Small intestine (tissue), 7 donors: Measurements from ENCODE around the gene IL27RA. TPM values are rescaled to one million over a fixed set of nuclear protein-coding genes. Genes with fewer than 3 reads are reported as not detected.
A peak's percentile ranks its signal among the peaks of the same experiment; 100 is the strongest.

Experiments
- DNase-seq, 2 donors: peaks; one replicate each; pipeline versions ENCODE4 v3.0.0 to v3.0.0-alpha.2; 2013
- FAIRE-seq: peaks from 2 replicates; lab custom pipeline; 2012; peaks lifted over from hg19 to GRCh38; lab: Jason Lieb, UNC
- H3K27ac ChIP-seq, 3 donors: one replicate each; pipeline ENCODE4 v1.5.1; 2013; ENCODE audit warnings: low read length in 2 of 3, mild to moderate bottlenecking in 2 of 3, control low read depth in 1 of 3, inconsistent platforms in 1 of 3, low read depth in 1 of 3, moderate library complexity in 1 of 3
- H3K27me3 ChIP-seq, 3 donors: one replicate each; pipeline ENCODE4 v1.6.1; 2013; ENCODE audit warnings: low read length in 3 of 3, inconsistent platforms in 1 of 3; ENCODE audit not compliant: control insufficient read depth in 3 of 3, insufficient read depth in 3 of 3
- H3K36me3 ChIP-seq, 3 donors: one replicate each; pipeline ENCODE4 v1.6.1; 2013; ENCODE audit warnings: low read length in 3 of 3, inconsistent platforms in 1 of 3, low read depth in 1 of 3, mild to moderate bottlenecking in 1 of 3, moderate library complexity in 1 of 3; ENCODE audit not compliant: control insufficient read depth in 3 of 3, insufficient read depth in 2 of 3
- H3K4me1 ChIP-seq, 3 donors: one replicate each; pipeline ENCODE4 v1.6.1; 2013; ENCODE audit warnings: low read length in 2 of 3, inconsistent platforms in 1 of 3, low read depth in 1 of 3, mild to moderate bottlenecking in 1 of 3, moderate library complexity in 1 of 3; ENCODE audit not compliant: control insufficient read depth in 3 of 3, insufficient read depth in 2 of 3
- H3K4me3 ChIP-seq, 3 donors: one replicate each; pipeline ENCODE4 v1.5.1; 2013; ENCODE audit warnings: low read length in 3 of 3, control low read depth in 1 of 3, inconsistent platforms in 1 of 3, low read depth in 1 of 3, mild to moderate bottlenecking in 1 of 3, moderate library complexity in 1 of 3
- H3K9me3 ChIP-seq, 2 donors: one replicate each; pipeline ENCODE4 v1.6.1; 2013; ENCODE audit warnings: low read depth in 1 of 2, low read length in 1 of 2; ENCODE audit not compliant: control insufficient read depth in 2 of 2, insufficient read depth in 1 of 2
- WGBS, 3 donors: extraction: QIAGEN DNeasy Blood & Tissue Kit; methylation state at CpG; one replicate each; pipeline ENCODE4 v1.1.7; 2013; 5-methylcytosine and 5-hydroxymethylcytosine counted together
- polyA plus RNA-seq, 4 donors: library from polyadenylated mRNA; stranded (reverse) in 3 of 4; unstranded in 1 of 4; fragments of 200-250 nt in 3 of 4; fragments of 120-200 nt in 1 of 4; gene quantifications; one replicate each; pipeline versions ENCODE4 v1.2.1 to v1.2.3, GENCODE V29; 2013
- donor health status: healthy with polysubstance abuse.
- donor health status: control.
- donor health status: control.
- donor health status: Bipolar disorder and iron deficiency.
- donor health status: healthy.

IL27RA gene
- polyA plus RNA-seq, 4 donors, result 0.45 to 5.6 (median 3.1) TPM

GRCh38 chr19:14054721-14055120 is 23.2 kb downstream of the IL27RA start:
- H3K9me3 ChIP-seq, result peaks cover 0 to 6% of the 10 kb centered on the region in 2 donors
- H3K36me3 ChIP-seq, result peaks cover 0 to 14% (median 0%) of the 10 kb centered on the region in 3 donors
- H3K4me1 ChIP-seq, result peaks cover 0 to 12% (median 0%) of the 10 kb centered on the region in 3 donors
- no peak overlapping the region for H3K4me3 ChIP-seq
- DNase-seq, result no peak
- peaks cover 0 to 38% (median 4%) of the 10 kb centered on the region in 3 donors for H3K27me3 ChIP-seq
- FAIRE-seq, result no peak
- WGBS, 3 donors, result 54 to 73% (median 61%) methylated on average over 11 of the region's 11 CpGs
- H3K27ac ChIP-seq, result no peak overlapping the region

GRCh38 chr19:14055396-14055795 is 23.8 kb downstream of the IL27RA start:
- 86 to 98% (median 91%) methylated on average over 3 of the region's 3 CpGs for WGBS, 3 donors
- no peak for FAIRE-seq
- H3K27ac ChIP-seq, result no peak overlapping the region

GRCh38 chr19:14056069-14056666 is 24.6 kb downstream of the IL27RA start:
- Histone ChIP-seq H3K9me3 (peaks cover 0 to 6% of the 10 kb centered on the region in 2 donors), H3K4me3 (no peak overlapping the region), H3K36me3 (peaks cover 0 to 10% (median 0%) of the 10 kb centered on the region in 3 donors), H3K4me1 (peaks cover 0 to 19% (median 0%) of the 10 kb centered on the region in 3 donors), H3K27ac (no peak overlapping the region), H3K27me3 (peaks cover 0 to 40% (median 6%) of the 10 kb centered on the region in 3 donors)
- DNase-seq (no peak), FAIRE-seq (no peak)
- WGBS, 3 donors, result 94 to 97% (median 96%) methylated on average over 10 of the region's 10 CpGs

More at GRCh38 chr19:14055396-14055795, 23.8 kb downstream of the IL27RA start:
- Histone ChIP-seq H3K27me3 (peaks cover 0 to 40% (median 6%) of the 10 kb centered on the region in 3 donors), H3K4me1 (peaks cover 0 to 18% (median 0%) of the 10 kb centered on the region in 3 donors), H3K9me3 (peaks cover 0 to 6% of the 10 kb centered on the region in 2 donors), H3K4me3 (no peak overlapping the region), H3K36me3 (peaks cover 0 to 14% (median 0%) of the 10 kb centered on the region in 3 donors)
- no peak for DNase-seq

GRCh38 chr19:14056741-14057356 is 25.3 kb downstream of the IL27RA start:
- peaks cover 0 to 40% (median 6%) of the 10 kb centered on the region in 3 donors for H3K27me3 ChIP-seq
- H3K27ac ChIP-seq, result no peak overlapping the region
- peaks cover 0 to 6% of the 10 kb centered on the region in 2 donors for H3K9me3 ChIP-seq
- 31 to 47% (median 44%) methylated on average over 17 to 19 of the region's 19 CpGs for WGBS, 3 donors
- peaks cover 0 to 26% (median 2%) of the 10 kb centered on the region in 3 donors for H3K4me1 ChIP-seq
- no peak for DNase-seq
- FAIRE-seq, result no peak
- peaks cover 0 to 7% (median 0%) of the 10 kb centered on the region in 3 donors for H3K36me3 ChIP-seq
- H3K4me3 ChIP-seq, result peak overlapping the region in 1 of 3 donors; percentile 7

GRCh38 chr19:14058182-14059092 is 26.9 kb downstream of the IL27RA start:
- H3K9me3 ChIP-seq, result no peaks in the 10 kb centered on the region
- H3K27ac ChIP-seq, result no peak overlapping the region
- H3K4me1 ChIP-seq, result peaks cover 0 to 31% (median 2%) of the 10 kb centered on the region in 3 donors
- peaks cover 0 to 40% (median 6%) of the 10 kb centered on the region in 3 donors for H3K27me3 ChIP-seq
- no peak for FAIRE-seq
- WGBS, 3 donors, result 24 to 45% (median 35%) methylated on average over 15 to 17 of the region's 17 CpGs
- H3K4me3 ChIP-seq, result no peak overlapping the region
- no peaks in the 10 kb centered on the region for H3K36me3 ChIP-seq
- DNase-seq, result no peak

- DNase-seq (no peak), FAIRE-seq (no peak)
- Histone ChIP-seq H3K36me3 (no peaks in the 10 kb centered on the region), H3K4me3 (no peak overlapping the region), H3K9me3 (no peaks in the 10 kb centered on the region), H3K27me3 (peaks cover 0 to 40% (median 6%) of the 10 kb centered on the region in 3 donors), H3K4me1 (peaks cover 0 to 31% (median 2%) of the 10 kb centered on the region in 3 donors), H3K27ac (no peak overlapping the region)
- 17 to 30% (median 27%) methylated on average over 13 to 15 of the region's 15 CpGs for WGBS, 3 donors
Observed at GRCh38 chr19:14059093-14059480, 27.5 kb downstream of the IL27RA start.

GRCh38 chr19:14059652-14060155 is 28.1 kb downstream of the IL27RA start:
- FAIRE-seq (no peak), DNase-seq (peak; percentile 43 to 59)
- WGBS, 3 donors, result 20 to 44% (median 29%) methylated on average over 8 of the region's 8 CpGs

More at GRCh38 chr19:14059652-14060155, 28.1 kb downstream of the IL27RA start:
- Histone ChIP-seq H3K4me1 (peaks cover 0 to 31% (median 2%) of the 10 kb centered on the region in 3 donors), H3K4me3 (no peak overlapping the region), H3K27me3 (peaks cover 0 to 35% (median 6%) of the 10 kb centered on the region in 3 donors), H3K36me3 (no peaks in the 10 kb centered on the region), H3K9me3 (no peaks in the 10 kb centered on the region), H3K27ac (peak overlapping the region in 1 of 3 donors; percentile 28)
